ENCODE measurements around the gene SULT1A2.
"Not testable (repeated sequence)": the region's sequence is repeated elsewhere in the genome, so short reads cannot be mapped to it uniquely, and the experiment has no call there.

Gene SULT1A2

GRCh38 chr16:28609631-28610594, 13.1 kb upstream of the SULT1A2 start, which contains the start of gene SULT1A1:
Gene SULT1A1 (minus strand): TSS chr16:28610044. CDS start chr16:28608855, 1,189 bp downstream.
- no peak for DNase-seq (ENCODE audit: low read depth)

GRCh38 chr16:28608867-28609596, 12.2 kb upstream of the SULT1A2 start:
- DNase-seq (ENCODE audit: low read depth): not testable (repeated sequence)

GRCh38 chr16:28608496-28608808, 11.6 kb upstream of the SULT1A2 start:
- DNase-seq (ENCODE audit: low read depth): not testable (repeated sequence)

GRCh38 chr16:28607681-28608495, 11.0 kb upstream of the SULT1A2 start:
- not testable (repeated sequence) for DNase-seq (ENCODE audit: low read depth)

GRCh38 chr16:28607116-28607623, 10.3 kb upstream of the SULT1A2 start:
- no peak for DNase-seq (ENCODE audit: low read depth)

GRCh38 chr16:28606291-28607115, 9.7 kb upstream of the SULT1A2 start:
- no peak for DNase-seq (ENCODE audit: low read depth)

- no peak for DNase-seq (ENCODE audit: low read depth)
These were observed 7.3 kb upstream of the SULT1A2 start for GRCh38 chr16:28604186-28604565.

DNA sequence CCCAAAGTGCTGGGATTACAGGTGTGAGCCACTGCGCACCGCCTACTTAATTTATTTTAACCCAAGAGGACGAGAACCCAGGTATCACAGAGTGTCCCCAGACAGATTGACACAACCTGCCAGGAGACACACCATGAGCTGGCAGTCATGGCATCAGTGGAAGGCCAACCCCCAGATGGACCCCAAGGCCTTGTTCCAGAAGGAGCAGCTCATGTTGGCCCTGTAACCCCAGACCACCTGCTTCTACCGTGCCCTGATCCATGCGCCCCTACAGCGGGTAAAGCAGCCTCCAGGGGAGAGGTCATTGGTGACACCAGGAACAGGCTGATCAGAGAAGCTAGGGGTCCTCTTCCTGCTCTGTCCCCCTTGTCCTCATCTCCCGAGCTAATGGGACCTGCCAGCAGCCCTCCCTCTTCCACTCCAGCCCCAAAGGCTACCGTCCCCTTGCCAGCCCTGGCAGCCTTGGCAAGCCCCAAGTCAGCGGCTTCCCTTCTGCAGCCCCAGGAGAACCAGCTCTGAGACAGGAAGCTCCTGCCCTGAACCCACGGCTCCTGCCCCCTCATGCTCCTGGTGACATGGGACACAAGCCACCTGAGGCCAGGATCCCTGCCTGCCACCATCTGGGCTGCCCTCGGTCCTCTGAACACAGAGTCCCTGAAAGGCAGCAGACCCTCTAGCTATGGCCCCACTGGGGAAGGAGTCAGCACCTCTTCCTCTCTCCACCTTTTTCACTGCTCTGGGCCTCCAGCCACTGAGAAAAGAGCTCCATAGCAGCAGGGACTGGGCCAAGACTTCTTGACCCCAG, 6.7 kb upstream of the SULT1A2 start:
- DNase-seq (ENCODE audit: low read depth): no peak

DNA sequence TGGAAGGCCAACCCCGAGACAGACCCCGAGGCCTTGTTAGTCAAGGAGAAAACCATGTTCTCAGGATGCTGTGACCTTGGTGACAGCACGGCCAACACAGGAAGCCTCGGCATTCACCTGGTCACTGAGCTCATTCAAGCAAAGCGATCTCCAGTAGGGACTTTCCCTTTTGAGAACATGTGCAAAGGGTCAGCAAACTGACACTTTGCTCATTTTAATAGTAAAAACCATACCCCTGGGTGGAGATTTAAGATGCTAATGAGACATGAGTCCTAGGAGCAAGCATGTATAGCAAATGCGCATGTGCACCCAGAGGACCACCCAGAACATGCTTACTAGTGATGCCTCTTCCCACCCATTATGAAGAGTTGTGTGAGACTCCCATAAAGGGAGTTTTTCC, 5.7 kb upstream of the SULT1A2 start:
- DNase-seq (ENCODE audit: low read depth): no peak

DNA sequence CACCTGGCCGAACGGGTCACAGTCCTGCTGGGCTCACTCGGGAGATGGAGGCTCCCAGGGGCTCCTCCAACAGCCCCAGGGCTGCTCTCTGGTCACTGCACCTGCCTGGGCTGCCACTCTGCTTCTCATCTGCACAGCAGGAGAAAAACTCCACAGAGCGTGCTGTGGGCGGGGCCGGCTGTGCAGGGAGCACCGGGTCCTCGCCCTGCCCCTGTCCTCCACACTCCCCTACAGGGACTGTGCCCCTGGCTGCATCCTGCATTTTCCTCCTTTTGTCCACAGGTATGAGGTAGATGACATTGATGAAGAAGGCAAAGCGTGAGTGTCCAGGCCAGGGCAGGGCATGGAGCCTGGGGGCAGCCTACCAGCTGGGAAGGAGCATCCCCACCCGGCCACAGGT, 5.2 kb upstream of the SULT1A2 start:
- DNase-seq (ENCODE audit: low read depth): not testable (repeated sequence)

- not testable (repeated sequence) for DNase-seq (ENCODE audit: low read depth)
These were observed 4.7 kb upstream of the SULT1A2 start for GRCh38 chr16:28601589-28601988.

- not testable (repeated sequence) for DNase-seq (ENCODE audit: low read depth)
These were observed 4.1 kb upstream of the SULT1A2 start for GRCh38 chr16:28600965-28601364.

GRCh38 chr16:28599377-28600285, 2.8 kb upstream of the SULT1A2 start:
- DNase-seq (ENCODE audit: low read depth): not testable (repeated sequence)

GRCh38 chr16:28597692-28598261, 927 bp upstream of the SULT1A2 start:
- no peak for DNase-seq (ENCODE audit: low read depth)

GRCh38 chr16:28596115-28596630, 677 bp downstream of the SULT1A2 start:
- no peak for DNase-seq (ENCODE audit: low read depth)

DNA sequence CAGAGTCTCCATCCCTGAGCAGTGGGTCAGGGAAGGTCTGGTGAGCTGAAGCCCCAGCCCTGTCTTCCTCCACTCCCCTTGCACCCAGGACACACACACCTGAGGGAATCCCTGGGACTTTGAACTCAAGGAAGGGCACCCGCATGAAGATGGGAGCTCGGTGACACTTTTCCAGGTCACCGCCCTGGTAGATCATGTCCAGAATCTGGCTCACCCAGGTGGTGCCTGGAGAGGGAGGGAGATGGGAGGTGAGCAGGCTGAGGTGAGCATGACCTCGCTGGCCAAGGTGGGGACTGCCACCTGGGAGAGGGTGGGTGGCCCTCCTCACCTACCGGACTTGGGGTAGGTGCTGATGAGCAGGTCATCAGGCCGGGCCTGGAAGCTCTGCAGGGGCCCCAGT, 1.4 kb downstream of the SULT1A2 start:
- not testable (repeated sequence) for DNase-seq (ENCODE audit: low read depth)

DNA sequence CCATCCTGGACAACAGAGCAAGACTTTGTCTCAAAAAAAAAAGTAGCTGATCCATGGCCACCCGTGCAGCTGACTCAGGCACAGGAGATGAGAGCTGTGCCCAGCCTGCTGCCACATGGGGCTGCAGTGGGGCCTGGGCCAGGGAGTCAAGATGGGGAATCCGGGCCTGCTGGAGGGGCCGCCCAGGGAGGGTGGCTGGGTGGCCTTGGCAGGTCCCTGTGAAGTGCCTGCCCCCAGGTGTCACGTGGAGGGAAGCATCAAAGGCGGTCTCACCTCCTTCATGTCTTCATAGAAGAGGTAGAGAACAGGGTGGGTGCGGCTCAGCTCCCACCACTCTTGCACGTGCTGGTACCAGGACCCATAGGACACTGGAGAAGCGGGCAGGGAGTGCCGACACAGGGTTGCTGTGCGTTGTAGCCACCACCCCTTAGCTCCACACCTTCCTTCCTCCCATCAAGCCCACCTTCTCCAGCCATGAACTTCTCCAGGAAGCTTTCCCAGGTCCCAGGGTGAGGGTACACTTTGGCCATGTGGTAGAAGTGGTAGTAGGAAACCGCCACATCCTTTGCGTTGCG, 3.8 kb downstream of the SULT1A2 start:
- no peak for DNase-seq (ENCODE audit: low read depth)

DNA sequence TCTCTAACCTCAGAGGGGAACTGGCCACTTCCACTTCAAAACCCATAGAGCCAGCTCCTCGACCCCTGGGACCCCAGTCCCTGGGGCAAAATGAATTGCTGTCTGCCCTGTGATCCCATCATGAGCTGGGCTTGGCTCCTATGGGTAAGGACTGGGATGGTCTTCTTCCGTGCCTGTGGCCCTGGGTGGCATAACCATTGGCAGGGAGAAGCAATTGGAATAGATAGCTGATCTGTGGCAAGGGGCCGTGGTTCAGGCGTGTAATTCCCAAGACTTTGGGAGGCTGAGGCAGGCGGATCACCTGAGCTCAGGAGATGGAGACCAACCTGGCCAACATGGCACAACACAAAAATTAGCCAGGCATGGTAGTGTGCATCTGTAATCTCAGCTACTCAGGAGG, 4.3 kb downstream of the SULT1A2 start:
- DNase-seq (ENCODE audit: low read depth): no peak
